ENCODE measurements around the gene SECISBP2.

Gene SECISBP2

DNA sequence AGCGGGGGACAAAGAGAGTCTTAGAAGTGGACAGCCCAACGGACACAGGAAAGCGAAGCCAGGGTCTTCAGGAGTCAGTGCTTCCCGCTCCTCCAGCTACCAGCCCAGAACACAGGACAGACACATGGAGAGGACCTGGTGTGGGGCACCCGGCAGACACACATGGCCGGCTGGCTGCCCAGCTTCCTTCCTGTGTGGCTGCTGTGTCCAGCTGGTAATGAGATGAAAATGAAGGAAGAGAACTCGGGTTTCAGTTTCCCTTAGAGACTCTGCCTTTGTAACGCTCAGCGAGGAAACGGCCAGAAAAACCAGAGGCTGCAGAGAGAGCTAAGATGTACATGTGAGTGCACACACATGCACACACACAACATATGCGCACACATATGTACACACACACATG is 87.5 kb downstream of the SECISBP2 start:
- DNase-seq (ENCODE audit: low read depth) = no peak

DNA sequence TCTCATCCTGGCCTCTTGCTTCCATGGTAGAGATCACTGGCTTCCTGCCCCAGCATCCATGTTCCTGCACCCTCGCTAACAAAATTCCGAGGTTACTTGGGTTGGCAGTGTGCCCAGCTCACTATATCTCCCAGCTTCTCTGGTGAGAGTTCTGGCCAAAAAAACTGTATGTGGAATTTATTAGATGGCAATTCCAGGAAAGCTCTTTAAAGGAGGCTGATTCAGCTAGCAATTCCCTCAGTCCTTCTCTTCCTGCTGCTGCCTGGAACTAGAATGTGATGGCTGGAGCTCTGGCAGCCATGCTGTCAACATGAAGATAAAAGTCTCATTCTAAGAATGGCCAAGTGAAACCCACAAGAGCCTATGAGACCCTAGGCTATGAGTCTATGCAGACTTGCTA is 88.8 kb downstream of the SECISBP2 start:
- no peak for DNase-seq (ENCODE audit: low read depth)

DNA sequence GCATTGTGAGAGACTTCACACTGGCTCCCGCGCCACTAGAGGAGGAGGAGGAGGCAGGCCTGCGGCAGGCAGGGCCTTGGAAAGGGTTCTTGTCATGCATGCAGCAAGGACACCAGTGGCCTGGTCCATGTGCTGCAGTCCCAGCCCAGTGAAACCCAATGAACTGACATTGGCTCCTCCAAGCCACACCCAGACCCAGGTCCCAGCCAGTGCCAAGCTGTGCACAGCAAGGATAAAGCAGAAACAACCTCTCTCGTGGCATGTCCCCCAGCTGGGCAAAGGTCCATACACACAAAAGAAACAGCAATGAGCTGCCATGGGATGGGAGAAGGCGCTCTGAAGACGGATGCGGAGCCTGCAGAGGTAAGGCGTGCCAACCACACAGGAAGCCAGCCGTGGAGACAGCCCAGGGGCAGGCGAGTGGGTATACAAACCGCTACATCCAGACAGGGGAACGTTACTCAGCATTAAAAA is 90.4 kb downstream of the SECISBP2 start:
- DNase-seq (ENCODE audit: low read depth) = no peak

Data from stimulated activated CD8-positive, alpha-beta memory T cell treated with anti-CD3 and anti-CD28 coated beads, Interleukin-4, amount 100 ng/mL, for 24 hours (primary cell).